ENCODE results near the gene TBC1D22A. TPM values are rescaled to one million over a fixed set of nuclear protein-coding genes. Genes with fewer than 3 reads are reported as not detected.

Gene TBC1D22A
- total and polyA plus RNA-seq, 10 of the 15 experiments (the other 5 are each of a cell fraction or from before 2014, with no cell fraction given), result 0.63 to 44.7 (median 27.4) TPM

GRCh38 chr22:47101321-47101885 is 339.0 kb downstream of the TBC1D22A start:
- H2AFZ ChIP-seq (ENCODE audit: control insufficient read depth, low read depth, low read length), result no peak overlapping the region
- TF ChIP-seq WRNIP1 (IDR thresholded peaks at IDR 0.05; ENCODE audit: borderline replicate concordance, low read depth, low read length) (no peak), RUNX3 (IDR thresholded peaks at IDR 0.05; ENCODE audit: low read length) (no peak), ZNF217 (IDR thresholded peaks at IDR 0.05) (no peak), ZNF384 (IDR thresholded peaks at IDR 0.05; ENCODE audit: borderline replicate concordance, low read depth, low read length) (no peak), SIX5 (IDR thresholded peaks at IDR 0.05; ENCODE audit: low read depth, low read length, severe bottlenecking) (no peak), ATF7 (IDR thresholded peaks at IDR 0.05; ENCODE audit: low read depth) (no peak), E2F8 (IDR thresholded peaks at IDR 0.05; ENCODE audit: low read depth, partially characterized antibody) (no peak), POU2F2 (IDR thresholded peaks at IDR 0.05; ENCODE audit: borderline replicate concordance, low read depth, low read length) (no peak), ZBED1 (IDR thresholded peaks at IDR 0.05; ENCODE audit: borderline replicate concordance) (no peak)
- TF ChIP-seq, protein P1, sequence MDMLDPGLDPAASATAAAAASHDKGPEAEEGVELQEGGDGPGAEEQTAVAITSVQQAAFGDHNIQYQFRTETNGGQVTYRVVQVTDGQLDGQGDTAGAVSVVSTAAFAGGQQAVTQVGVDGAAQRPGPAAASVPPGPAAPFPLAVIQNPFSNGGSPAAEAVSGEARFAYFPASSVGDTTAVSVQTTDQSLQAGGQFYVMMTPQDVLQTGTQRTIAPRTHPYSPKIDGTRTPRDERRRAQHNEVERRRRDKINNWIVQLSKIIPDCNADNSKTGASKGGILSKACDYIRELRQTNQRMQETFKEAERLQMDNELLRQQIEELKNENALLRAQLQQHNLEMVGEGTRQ (IDR thresholded peaks at IDR 0.05; ENCODE audit: borderline replicate concordance, low read depth, low read length), result no peak
- H4K20me1 ChIP-seq (ENCODE audit: control insufficient read depth, insufficient read depth), result no peaks in the 10 kb centered on the region
- H3K9me3 ChIP-seq (replicated peaks; ENCODE audit: control insufficient read depth, insufficient read depth, low read length), result no peaks in the 10 kb centered on the region
- H3K27ac ChIP-seq (ENCODE audit: control insufficient read depth, insufficient read depth), result no peak overlapping the region
- intact Hi-C loops (cut with micrococcal nuclease; ENCODE audit: unreplicated experiment) (no loop called here), in situ Hi-C loops (cut with MboI) (no loop called here)
- no peak for ATAC-seq
- no TSS peak for BruUV-seq (replicated peaks)
- no peaks in the 10 kb centered on the region for H3K27me3 ChIP-seq (replicated peaks in 1 of 2; ENCODE audit: control insufficient read depth in 2 of 2, insufficient read depth in 2 of 2, low read length in 1 of 2)
- CTCF ChIA-PET, result no interaction called here
- no peak overlapping the region for H3K9ac ChIP-seq (ENCODE audit: control insufficient read depth, insufficient read depth, low read length)
- SMC1A ChIA-PET (ENCODE audit: uncharacterized antibody, unreplicated experiment), result no interaction called here
- RAD21 ChIA-PET (ENCODE audit: unreplicated experiment), result no interaction called here
- H3K36me3 ChIP-seq (ENCODE audit: control insufficient read depth in 2 of 2, insufficient read depth in 2 of 2, low read length in 1 of 2), result no peaks in the 10 kb centered on the region; a peak in 1 of 4 replicates
- no peak for FAIRE-seq
- H3K4me1 ChIP-seq (ENCODE audit: control insufficient read depth, insufficient read depth, low read length), result no peaks in the 10 kb centered on the region
- 99% methylated on average over 16 of the region's 16 CpGs for WGBS (ENCODE audit: insufficient coverage, insufficient replicate concordance, low lambda C conversion rate, missing lambda C conversion rate)
- no peaks in the 10 kb centered on the region for H3K79me2 ChIP-seq (ENCODE audit: control insufficient read depth, insufficient read depth, low read length)
- DNase-seq (ENCODE audit: low read depth, low spot score), result no peak
- POLR2A ChIA-PET, result no interaction called here
- H3K4me3 ChIP-seq, result no peak overlapping the region
- H3K4me2 ChIP-seq (ENCODE audit: control insufficient read depth, insufficient read depth), result no peak overlapping the region

All from GM12878 (cell line).